Nephron (organoid): ENCODE data around the gene SORBS1.

Source experiments
- H3K27ac Mint-ChIP-seq, 3 experiments: 2 replicates each; pipeline ENCODE4 v1.8.0; 2020; ENCODE audit warnings: mixed read lengths in 3 of 3, mild to moderate bottlenecking in 2 of 3, moderate library complexity in 1 of 3
- H3K27me3 Mint-ChIP-seq: 2 replicates; pipeline ENCODE4 v1.8.0; 2021; ENCODE audit warnings: low read depth, mild to moderate bottlenecking, moderate library complexity, mixed read lengths
- H3K36me3 Mint-ChIP-seq: 2 replicates; pipeline ENCODE4 v1.8.0; 2020; ENCODE audit warnings: low read depth, mixed read lengths
- H3K4me1 Mint-ChIP-seq: 2 replicates; pipeline ENCODE4 v1.8.0; 2020; ENCODE audit warnings: mixed read lengths
- H3K4me3 Mint-ChIP-seq, 3 experiments: 2 replicates each; pipeline ENCODE4 v1.8.0; 2020; ENCODE audit warnings: mild to moderate bottlenecking in 3 of 3, mixed read lengths in 3 of 3, moderate library complexity in 2 of 3
- H3K9me3 Mint-ChIP-seq: 2 replicates; pipeline ENCODE4 v1.8.0; 2020; ENCODE audit warnings: mixed read lengths
- TF ChIP-seq, protein P1 (sequence below), 3 experiments: fragments of 200-600 bp; sonication (generic); IDR thresholded peaks; one replicate each; pipeline ENCODE4 v1.5.0; 2021; ENCODE audit warnings: antibody characterized with exemption in 3 of 3; ENCODE audit not compliant: unreplicated experiment in 3 of 3

The SORBS1 gene

DNA sequence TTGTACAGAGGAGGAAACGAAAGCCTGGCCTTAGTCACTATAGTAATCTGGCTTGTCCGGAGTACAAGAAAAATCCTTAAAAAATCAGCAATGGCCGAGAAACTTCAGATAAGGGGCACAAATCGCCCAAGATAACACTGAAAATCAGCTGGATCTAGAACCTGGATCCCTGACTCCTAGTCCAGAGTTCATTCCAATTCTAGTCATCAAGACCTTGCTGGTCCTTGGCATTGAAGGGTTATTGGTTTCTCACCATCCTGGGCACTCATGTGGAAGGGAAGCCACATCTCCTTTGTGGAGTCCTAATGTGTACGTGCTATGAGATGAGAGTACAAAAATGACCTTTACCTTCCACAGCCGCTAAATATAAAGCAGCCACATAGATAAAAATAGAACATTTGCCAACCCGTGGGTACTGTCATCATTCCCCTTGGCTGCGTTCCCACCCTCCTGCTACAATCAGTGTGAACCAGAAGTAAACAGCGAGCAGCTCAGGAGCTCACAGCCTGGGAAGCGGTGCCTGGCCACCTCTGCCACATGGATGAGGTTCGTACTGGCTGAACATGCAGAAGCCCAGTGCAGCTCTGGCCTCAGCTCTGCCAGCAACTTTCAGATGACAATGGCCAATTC lies 154.4 kb downstream of the SORBS1 start:
- Mint-ChIP-seq H3K9me3 (no peaks in the 10 kb centered on the region), H3K4me1 (no peaks in the 10 kb centered on the region), H3K27me3 (no peaks in the 10 kb centered on the region), H3K27ac (no peak overlapping the region), H3K4me3 (no peak overlapping the region), H3K36me3 (peaks cover 4% of the 10 kb centered on the region)
- TF ChIP-seq, protein P1, sequence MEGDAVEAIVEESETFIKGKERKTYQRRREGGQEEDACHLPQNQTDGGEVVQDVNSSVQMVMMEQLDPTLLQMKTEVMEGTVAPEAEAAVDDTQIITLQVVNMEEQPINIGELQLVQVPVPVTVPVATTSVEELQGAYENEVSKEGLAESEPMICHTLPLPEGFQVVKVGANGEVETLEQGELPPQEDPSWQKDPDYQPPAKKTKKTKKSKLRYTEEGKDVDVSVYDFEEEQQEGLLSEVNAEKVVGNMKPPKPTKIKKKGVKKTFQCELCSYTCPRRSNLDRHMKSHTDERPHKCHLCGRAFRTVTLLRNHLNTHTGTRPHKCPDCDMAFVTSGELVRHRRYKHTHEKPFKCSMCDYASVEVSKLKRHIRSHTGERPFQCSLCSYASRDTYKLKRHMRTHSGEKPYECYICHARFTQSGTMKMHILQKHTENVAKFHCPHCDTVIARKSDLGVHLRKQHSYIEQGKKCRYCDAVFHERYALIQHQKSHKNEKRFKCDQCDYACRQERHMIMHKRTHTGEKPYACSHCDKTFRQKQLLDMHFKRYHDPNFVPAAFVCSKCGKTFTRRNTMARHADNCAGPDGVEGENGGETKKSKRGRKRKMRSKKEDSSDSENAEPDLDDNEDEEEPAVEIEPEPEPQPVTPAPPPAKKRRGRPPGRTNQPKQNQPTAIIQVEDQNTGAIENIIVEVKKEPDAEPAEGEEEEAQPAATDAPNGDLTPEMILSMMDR (IDR thresholded peaks at IDR 0.05; ENCODE audit: unreplicated experiment in 3 of 3) = no peak

DNA sequence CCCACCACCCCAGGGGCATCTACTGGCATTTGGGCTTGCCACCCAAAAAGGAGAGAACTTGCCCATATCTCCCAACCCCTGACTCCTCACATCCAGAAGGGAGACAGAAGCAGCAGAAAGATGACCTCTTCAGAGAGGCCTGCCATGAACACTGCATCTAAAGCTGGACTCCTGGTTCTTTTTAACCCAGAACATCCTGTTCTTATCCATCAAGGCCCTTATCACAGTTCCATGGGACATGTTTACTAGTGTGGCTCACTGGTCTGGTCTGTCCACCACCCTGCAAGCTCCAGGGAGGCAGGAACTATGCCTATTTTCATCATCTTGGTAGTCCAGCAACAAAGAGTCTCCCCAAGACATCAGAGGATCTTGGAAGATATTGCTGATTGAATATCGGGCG lies 155.5 kb downstream of the SORBS1 start:
- peaks cover 4% of the 10 kb centered on the region for H3K36me3 Mint-ChIP-seq
- H3K27ac Mint-ChIP-seq = no peak overlapping the region
- no peak overlapping the region for H3K4me3 Mint-ChIP-seq
- no peaks in the 10 kb centered on the region for H3K4me1 Mint-ChIP-seq
- no peaks in the 10 kb centered on the region for H3K27me3 Mint-ChIP-seq
- H3K9me3 Mint-ChIP-seq = no peaks in the 10 kb centered on the region
- TF ChIP-seq, protein P1 (IDR thresholded peaks at IDR 0.05; ENCODE audit: unreplicated experiment in 3 of 3) = no peak

DNA sequence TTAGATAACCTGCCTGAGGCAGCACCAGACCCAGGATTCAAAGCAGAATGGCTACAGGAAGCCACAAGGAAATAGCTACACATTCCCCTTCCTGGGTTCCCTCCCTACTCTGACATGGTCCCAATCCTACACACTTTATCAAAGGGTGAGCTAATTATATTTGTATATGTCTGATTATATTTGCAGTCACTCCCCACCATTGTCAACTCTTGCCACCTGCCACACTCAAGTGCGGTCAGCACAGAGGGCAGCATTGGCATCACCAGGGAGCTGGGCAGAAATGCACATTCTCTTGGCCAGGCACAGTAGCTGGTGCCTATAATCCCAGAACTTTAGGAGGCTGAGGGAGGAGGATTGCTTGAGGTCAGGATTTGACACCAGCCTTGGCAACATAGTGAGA lies 156.3 kb downstream of the SORBS1 start:
- no peak overlapping the region for H3K4me3 Mint-ChIP-seq
- H3K27me3 Mint-ChIP-seq = no peaks in the 10 kb centered on the region
- H3K36me3 Mint-ChIP-seq = peaks cover 4% of the 10 kb centered on the region
- no peaks in the 10 kb centered on the region for H3K4me1 Mint-ChIP-seq
- no peaks in the 10 kb centered on the region for H3K9me3 Mint-ChIP-seq
- H3K27ac Mint-ChIP-seq = no peak overlapping the region
- TF ChIP-seq, protein P1 (IDR thresholded peaks at IDR 0.05; ENCODE audit: unreplicated experiment in 3 of 3) = no peak

DNA sequence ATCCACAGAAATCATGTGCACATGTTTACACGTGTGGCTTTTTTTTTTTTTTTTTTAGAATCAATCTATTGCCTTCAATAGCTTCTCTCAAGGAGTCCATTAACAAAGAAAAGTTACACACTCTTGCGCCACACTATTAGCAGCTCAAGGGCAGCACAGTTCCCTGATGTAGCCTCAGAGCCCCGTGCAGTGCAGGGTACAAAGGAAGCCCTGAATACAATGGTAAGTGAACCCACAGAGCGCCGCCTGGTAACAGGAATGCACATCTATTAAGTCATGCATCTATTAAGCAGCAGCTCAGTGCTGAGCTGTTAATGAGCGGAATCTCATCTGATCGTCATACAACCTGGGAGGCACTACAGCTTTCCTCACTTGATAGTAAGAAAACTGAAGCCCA lies 156.7 kb downstream of the SORBS1 start:
- TF ChIP-seq, protein P1 (IDR thresholded peaks at IDR 0.05; ENCODE audit: unreplicated experiment in 3 of 3) = no peak
- no peak overlapping the region for H3K4me3 Mint-ChIP-seq

DNA sequence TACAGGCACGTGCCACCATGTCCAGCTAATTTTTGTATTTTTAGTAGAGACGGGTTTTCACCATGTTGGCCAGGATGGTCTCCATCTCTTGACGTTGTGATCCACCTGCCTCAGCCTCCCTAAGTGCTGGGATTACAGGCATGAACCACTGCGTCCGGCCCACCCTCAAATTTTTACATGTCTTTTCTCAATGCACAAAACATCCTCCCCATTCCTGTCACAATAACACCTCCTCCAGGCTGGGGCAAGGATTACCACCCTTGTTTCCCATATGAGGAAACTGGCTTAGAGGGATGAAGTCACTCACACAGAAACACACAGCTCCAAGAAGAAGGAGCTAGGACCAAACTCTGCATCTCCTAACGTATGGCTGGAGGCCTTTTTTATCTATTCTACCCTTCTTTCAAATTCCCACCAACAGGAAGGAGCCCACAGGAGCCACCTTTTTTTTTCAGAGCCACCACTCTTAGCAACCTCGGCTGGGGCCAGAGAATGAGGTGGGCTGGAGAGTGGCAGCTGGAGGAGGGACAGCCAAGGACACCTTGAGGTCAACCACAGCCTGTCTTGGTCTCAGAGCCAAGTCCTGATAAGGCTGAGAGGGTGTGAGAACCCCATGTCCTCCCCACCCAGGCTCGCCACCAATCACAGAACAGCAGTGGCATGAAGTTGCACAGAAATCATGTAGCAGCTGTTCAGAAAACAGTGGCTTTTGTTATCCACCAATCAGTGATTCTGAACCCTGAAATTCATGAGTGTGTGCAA lies 157.3 kb downstream of the SORBS1 start:
- Mint-ChIP-seq H3K4me1 (no peaks in the 10 kb centered on the region), H3K27ac (no peak overlapping the region), H3K9me3 (no peaks in the 10 kb centered on the region), H3K4me3 (no peak overlapping the region), H3K27me3 (no peaks in the 10 kb centered on the region), H3K36me3 (peaks cover 7% of the 10 kb centered on the region)
- TF ChIP-seq, protein P1 (IDR thresholded peaks at IDR 0.05; ENCODE audit: unreplicated experiment in 3 of 3) = no peak

More for the DNA sequence above, 156.7 kb downstream of the SORBS1 start:
- Mint-ChIP-seq H3K27me3 (no peaks in the 10 kb centered on the region), H3K27ac (no peak overlapping the region), H3K36me3 (peaks cover 4% of the 10 kb centered on the region), H3K4me1 (no peaks in the 10 kb centered on the region), H3K9me3 (no peaks in the 10 kb centered on the region)
